NCI-H146 treated with DMSO at 0.1 percent for 48 hours (cell line): ENCODE data around the gene ELFN2.

Source experiments
- DNase-seq: peaks from one replicate; lab custom pipeline; 2025; ENCODE audit not compliant: unreplicated experiment; lab: John Stamatoyannopoulos, UW

ELFN2 gene

DNA sequence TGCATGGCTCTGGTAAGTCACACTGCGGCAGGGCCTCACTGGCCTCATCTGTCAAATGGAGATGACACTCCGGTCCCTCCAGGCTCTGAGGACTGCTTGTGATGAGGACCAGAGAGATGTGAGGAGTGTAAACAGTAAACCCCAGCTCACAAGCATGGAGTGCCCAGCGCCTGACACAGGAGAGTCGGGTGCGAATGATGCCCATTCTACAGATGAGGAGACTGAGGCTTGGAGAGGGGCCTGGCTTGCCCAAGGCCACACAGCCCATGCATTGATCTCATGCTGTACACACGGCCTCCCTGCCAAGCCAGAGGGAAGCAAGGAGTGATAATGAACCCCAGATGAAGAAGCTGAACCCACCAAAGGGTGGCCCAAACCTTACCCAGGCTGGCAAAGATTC, 37.2 kb downstream of the ELFN2 start:
- no peak for DNase-seq

DNA sequence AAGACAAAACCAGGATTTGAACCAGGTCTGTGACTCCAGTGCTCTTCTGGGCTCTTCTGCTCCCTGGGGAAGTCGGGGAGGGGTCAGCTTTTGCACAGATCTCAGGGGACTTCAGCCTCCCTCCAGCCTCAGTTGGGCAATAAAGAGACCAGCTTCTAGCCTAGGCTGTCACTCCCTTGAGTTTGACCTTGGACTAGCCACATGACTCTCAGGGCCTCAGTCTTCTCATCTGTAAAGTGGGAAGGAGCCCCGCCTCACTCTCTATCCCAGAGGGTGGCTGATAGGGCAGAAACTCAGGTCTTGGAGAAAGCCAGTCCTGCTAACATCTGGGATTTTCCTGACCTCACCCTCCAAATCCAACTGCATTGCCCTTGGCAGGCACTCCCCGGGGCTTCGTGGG, 38.7 kb downstream of the ELFN2 start:
- no peak for DNase-seq

DNA sequence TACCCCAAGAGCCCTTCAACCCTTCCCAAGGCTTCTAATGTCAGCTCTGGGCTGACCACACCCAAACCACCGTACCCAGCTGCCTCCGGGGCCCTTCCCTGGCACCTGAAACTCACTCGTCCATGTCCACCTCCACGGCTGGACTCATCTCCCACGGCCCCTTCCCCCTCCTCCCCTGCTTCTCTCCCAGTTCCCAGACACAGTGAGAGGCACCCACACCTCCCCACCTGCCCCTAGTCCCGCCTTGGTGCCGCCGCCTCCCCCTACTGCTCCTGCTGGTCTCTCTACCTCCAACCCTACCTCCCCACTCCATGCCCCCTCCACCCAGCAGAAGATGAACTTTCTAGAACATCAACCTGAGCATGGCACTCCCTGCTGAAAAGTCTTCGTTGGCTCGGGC, 39.5 kb downstream of the ELFN2 start:
- DNase-seq = no peak

DNA sequence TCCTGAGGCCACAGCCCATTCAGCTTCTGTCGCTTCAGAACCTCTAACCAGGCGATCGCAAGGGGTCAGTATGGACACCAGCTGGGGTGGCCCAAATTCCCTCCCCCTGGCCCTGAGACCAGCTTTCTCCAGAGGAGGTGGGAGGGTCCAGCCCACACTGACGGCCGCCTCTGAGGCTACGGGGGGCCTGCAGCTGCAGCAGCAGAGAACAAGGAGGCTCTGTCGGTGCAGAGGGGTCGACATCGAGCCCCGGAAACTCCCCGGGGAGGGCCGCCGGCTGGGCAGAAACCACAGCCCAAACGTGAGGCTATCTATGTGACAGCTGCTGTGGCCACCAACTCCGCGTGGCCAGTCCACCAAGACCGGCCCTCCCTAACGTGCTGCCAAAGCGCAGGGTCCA, 40.8 kb downstream of the ELFN2 start:
- DNase-seq = no peak

DNA sequence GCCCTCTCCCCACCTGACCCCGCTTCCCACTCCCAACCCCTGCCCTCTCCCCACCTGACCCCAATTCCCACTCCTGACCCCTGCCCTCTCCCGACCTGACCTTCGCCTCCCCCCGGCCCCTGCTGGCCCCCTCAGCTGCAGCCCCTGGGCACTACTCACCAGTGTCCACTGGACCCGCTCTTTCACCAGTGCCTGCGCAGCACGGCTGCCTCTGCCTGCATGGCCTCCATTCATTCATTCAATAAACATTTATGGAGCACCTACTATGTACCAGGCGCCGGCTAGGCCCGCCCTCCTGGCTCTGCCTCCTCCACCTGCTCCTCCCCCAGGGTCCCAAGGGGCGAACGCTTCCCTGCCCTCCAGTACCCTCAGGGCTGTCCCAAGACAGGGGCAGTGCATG, 42.6 kb downstream of the ELFN2 start:
- DNase-seq = no peak

DNA sequence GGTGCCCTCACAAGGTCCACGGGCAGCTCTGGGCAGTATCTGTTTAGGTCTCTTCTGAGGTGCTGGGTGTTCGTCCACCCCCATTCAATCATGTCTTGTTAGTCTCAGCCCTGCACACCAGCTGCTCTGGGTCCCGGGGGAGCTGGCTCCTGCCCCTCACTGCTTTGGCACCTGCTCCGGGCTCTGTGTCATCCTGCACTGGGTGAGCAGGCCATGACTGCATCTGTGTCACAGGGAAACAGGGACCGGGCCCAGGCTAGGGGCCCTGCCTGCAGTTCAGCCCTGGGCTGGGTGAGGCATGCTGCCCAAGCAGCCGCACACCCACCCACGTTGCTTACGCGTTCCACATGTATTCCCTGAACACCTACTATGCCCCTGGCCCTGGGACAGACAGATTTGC, 43.9 kb downstream of the ELFN2 start:
- no peak for DNase-seq

DNA sequence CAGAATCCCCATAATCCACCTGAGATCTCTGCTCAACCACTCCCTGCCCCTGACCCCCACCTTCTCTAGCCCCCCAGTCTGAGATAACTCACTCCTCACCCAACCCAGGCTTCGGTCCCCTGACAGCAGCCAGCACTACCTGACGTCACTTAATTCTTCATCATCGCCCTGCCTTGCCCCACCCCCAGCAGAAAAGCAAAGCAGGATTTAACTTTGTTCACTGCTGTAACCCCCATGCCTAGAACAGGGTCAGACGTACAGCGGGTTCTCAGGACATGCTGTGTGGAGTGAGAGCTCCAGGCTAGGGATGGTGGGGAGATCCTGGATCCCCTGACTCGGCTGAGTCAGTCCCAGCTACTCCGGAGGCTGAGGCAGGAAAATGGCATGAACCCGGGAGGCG, 45.8 kb downstream of the ELFN2 start:
- no peak for DNase-seq

DNA sequence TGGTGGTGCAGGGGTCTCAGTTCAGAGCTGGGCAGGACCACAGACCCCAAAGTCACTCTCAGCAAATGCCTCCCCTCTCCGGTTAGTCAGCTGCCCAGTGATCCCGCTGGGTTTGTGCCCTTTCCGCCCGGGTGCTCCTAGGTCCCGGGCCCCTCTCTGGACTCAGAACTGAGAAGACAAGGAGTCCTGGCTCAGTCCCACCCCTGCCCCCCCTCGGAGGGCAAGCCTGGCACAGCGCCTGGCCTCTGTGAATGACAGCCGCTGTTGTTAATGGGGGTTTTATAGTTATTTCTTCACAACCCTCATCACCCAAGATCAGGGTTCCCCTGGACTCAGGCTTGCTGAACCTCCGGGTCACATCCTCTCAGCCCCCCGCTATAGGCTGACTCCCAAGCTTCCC, 47.6 kb downstream of the ELFN2 start:
- DNase-seq = no peak

DNA sequence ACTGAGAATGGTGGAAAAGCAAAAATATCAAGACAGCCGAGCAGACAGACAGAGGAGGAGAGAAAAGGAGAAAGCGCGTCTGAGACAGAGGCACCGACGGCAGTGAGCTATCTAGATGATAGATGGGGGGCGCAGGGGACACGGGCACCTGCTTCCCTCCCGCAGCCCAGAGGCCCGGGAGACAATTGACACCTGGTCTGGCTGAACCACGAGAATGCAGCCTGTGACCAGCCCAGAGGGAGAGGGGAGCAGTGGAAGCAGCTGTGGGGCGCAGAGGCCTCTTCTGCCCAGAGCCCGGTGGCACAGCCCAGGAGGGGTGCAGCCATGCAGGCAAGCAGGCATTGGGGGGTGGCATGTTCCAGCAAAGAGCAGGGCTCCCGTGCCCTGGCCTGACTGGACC, 48.2 kb downstream of the ELFN2 start:
- DNase-seq = no peak

DNA sequence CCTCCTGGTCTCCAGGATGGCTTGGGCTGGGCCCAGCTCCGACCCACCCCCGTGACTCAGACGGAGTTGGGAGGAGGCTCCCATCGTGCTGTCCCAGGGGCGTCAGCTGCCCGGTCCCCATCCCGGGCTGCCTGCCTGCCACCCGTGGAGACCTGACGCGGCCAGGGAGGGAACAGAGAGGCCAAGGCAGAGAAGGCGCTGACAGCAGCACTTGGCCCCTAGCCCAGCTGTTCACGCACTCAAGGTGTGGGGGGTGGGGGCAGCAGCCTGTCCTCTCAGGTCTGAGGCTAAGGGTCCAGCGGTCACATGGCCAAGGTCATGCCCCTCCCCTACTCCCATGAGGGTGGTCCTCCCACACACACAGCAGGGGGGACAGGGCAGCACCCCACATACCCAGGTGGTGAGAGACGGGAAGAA, 48.6 kb downstream of the ELFN2 start:
- DNase-seq = no peak

DNA sequence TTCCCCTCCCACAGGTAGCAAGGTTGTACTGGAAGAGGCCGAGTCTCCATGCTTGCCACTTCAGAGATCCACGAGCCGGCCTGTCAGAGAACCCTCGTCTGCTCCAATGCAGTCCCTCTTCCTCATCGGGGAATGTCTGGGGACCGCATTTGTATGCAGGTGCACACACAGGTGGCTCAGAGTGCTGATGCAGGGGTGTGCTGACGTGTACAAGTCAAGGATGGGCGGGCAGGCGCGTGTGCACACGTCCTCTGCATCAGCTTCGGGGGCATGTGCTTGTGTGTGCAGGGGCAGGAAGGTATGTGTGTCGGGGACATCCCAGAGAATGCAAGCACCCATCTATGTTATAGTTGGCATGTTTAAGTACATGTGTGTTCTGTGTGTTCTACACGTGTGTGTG, 49.4 kb downstream of the ELFN2 start:
- no peak for DNase-seq

DNA sequence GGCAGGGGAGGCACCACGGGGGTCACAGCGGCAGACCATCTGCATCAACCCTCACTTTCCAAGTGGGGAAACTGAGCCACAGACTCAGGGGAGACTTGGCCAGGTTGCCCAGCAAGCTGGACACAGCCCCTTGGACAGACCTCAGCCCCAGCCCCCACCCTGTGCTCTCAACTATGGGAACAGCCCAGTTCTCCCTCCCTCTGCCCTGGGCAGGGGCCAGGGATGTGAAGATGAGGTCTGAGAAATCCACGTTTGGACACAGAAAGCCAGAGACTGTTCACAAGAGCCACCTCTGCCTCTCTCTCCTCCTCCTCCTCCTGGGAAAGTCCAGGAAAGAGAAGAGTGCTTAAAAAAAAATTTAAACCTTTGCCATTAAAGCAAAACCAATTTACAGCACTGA, 50.1 kb downstream of the ELFN2 start:
- DNase-seq = no peak

DNA sequence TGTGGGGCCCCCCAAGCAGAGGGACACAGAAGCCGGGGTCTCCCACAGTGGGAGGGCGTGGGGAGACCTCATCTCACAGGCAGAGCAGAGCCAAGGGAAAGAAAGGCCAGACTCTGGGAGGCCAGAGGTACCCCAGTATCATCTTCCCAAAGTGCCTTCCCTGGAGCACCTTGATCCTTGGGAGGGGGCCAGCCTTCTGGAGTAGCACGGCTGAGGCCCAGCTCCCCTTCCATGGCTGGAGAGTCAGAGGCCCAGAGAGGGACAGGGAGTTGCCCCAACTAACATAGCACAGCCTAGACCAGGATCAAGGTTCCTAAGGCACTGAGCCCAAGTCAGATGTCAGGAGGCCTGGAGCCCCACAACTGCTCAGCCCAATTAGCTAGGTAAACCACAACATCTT, 50.6 kb downstream of the ELFN2 start:
- no peak for DNase-seq

DNA sequence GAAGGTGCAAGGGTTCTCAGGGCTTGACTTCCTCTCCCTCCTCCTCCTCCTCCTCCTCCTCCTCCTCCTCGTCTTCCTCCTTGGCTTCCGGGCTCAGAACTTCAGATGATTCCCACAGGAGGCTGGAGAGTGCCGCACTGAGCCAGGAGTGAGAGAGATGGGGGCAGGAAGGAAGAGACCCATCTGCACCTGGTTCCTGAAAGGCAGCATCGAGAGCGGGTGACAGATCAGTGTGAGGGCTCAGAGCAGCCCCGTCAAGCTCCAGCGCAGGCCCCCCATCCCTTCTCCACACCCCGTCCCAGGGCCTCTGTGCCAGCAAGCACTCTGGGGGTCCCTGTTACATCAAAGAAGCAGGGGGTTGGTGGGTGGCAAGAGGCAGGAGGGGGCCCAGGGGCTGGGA, 51.5 kb downstream of the ELFN2 start:
- DNase-seq = no peak

DNA sequence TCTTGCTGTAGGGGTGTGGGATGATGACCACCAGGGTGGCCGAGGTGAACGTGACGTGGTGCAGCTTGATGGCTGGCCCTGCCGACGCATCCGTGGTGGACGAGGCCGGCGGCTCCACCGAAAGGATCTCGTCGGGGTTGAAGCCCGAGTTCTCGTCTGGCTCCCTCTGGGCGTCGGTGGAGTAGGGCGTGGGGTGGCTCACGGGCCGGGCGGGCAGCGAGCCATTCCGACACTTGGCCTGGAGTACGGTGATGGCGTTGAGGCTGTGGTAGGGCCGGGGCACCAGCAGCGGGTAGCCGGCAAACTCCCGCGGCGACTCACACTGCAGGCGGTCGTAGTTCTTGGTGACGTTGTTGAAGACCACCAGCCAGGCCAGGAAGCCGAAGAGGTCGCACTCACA, 52.7 kb downstream of the ELFN2 start:
- no peak for DNase-seq

DNA sequence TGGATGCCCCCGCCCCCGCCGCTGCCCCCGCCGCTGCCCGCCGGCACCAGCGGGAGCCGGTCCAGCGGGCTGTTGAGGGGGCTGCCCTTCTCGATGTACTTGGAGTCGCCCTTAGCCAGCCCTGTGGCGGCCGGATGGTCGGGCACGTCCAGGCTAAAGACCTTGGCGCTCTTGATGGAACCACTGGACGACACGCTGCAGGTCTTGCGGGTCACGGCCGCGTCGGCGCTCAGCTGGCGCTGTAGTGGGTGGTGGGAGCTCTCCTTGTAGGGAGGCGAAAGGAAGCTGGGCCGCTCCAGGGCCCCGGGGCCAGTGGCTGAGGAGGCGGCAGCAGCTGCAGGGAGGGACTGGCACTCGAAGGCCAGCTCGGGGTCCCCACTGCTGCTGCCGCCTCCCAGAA, 53.8 kb downstream of the ELFN2 start:
- DNase-seq = no peak

DNA sequence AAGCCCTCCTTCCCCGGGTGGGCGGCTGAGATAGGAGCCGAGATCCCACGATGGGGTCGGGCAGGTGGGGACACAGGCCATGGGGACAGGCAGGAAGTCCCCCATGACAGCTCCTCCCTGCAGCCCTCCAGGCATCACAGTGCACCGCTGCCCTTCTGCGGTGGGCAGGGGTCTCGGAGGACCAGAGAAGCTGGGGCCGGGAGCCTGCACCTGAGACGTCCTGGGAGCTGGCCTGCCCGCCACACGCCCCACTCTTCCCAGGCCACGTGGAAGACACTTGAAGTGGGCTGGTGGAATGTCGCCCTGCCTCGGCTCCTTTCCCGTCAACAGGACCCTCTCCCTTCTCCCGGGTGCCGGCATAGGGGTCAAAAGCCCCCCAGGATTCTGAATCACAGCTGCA, 55.4 kb downstream of the ELFN2 start:
- no peak for DNase-seq

DNA sequence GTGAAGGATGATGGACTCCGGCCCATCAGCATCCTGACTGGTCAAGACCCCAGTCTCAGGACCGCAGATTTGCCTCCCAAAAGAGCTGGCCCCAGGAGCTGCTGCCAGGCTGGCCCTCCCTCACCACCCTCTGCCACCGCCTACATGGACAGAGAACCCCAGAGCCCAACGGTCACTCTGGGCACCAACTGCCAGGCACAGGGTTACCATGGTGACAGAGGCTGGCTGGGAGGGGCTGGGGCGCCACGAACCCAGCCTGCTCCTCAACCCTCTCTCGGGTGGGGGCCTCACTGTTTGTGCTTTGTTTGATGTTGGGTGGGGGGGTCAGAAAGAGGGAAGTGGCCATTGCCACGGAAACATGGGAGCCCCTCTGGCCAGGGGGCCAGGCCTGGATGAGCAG, 55.8 kb downstream of the ELFN2 start:
- no peak for DNase-seq

DNA sequence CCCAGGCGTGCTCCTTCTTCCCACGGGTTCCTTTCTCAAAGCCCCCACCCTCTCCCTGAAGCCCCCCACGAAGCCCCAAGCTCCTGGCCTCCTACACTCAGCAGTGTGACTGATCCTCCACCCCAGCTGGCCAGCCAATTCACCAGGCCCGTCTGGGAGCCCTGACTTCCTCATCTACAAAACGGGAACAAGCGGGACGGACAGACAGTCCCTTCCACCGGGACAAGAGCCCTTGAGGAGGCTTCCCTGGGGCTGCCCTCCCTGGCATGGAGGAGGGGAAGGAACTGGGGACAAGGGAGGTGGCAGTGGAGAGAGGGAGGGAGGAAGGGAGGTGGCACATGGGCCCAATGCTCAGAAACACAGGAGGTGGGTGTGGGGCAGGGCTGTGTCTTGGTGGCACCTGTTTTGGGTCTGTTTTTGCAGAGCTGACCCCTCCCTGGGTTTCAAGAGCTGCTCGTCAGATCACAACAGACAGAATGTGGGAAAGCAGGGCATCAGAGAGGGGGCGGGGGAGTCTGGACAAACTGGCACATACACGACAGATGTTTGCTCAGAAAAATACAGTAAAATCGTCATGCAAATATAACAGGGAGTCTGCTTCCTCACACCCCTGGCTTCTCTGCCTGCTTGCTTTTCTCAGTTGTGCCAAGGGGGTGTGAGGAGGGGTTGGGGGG, 56.8 kb downstream of the ELFN2 start:
- no peak for DNase-seq

DNA sequence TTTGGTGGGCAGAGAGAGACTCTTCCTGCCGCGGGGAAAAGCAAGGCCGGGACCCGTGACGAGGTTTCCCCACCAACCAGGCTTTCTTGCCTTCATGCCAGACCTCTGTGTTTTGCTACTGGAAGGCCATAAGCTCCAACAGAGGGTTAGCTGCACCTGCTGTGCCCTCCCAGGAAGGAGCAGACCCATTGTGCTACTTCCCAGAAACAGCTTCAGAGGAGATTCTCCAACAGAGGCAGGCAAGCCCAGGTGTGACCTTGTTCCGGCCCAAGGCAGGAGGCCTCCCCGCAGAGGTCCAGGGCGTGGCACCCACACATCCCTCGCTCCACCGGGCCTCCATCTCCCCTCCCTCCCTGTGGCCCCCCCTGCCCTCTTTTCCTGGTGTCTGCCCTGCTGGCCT, 57.8 kb downstream of the ELFN2 start:
- DNase-seq = no peak

DNA sequence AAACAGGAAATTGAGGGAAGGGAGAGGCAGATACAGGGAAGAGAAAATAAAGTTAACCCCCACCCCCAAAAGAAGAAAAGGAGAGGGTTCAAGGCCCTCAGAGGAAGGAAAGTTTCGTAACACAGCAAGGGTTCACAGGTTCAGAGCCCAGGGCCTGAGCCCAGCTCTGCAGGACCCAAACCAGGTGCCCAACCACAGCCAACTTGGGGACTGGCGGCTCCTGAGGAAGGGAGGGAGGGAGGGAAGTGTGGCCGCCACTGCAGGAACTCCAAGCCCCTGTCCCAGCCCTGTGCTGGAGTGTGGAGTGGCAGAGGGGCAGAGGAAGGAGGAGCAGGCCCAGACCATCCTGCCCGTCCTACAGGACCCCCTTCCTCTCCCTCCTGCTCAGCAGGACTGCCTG, 59.2 kb downstream of the ELFN2 start:
- no peak for DNase-seq

DNA sequence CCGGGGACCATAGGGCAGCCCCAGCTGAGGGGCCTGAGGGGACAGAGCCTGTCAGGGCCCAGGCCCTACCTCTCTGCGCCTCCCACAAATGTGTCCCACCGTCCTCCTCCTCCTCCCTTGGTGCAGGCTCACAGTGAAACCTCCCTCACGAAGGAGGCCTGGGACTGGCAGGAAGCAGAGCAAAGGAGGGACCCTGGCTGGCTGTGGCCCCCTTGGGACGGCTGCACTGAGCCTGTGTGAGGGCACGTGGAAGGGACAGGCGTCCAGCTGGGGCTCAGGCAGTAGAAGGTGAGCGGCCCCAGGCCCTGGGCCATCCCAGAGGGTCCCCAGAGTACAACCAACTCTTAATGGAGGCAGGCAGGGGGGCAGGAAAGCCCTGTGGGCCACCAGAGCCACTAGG, 60.7 kb downstream of the ELFN2 start:
- no peak for DNase-seq

DNA sequence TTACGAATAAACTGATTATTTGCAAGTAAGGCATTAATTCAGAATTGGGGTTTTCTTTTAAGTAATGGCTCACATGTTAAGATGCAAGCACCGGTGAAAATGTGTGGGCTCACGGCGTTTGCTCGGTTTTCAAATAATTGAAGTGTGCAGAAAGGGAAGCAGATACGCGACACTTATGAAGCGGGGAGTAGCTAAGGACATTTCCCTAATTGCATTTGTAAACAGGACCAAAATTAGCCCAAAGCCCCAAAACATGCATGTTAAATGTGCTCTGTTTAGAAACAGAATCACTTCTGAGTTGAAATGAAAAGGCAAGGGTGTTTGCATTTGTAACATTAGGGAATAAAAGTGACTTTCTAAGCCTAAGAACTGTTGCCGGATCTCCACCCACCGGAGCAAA, 61.3 kb downstream of the ELFN2 start:
- no peak for DNase-seq
